ENCODE data around the gene MRPS35.

Gene MRPS35

GRCh38 chr12:27779920-27780611 is 69.4 kb downstream of the MRPS35 start, which contains the start of the genes KLHL42 and MANSC4:
Gene KLHL42 (plus strand): TSS chr12:27780233. CDS start chr12:27780331, 98 bp downstream.
Gene MANSC4 (minus strand): TSS chr12:27780236. CDS start chr12:27771276, 8,960 bp downstream.
- peak; percentile 84 for DNase-seq (ENCODE audit: low read depth)
- TF ChIP-seq, protein P1, sequence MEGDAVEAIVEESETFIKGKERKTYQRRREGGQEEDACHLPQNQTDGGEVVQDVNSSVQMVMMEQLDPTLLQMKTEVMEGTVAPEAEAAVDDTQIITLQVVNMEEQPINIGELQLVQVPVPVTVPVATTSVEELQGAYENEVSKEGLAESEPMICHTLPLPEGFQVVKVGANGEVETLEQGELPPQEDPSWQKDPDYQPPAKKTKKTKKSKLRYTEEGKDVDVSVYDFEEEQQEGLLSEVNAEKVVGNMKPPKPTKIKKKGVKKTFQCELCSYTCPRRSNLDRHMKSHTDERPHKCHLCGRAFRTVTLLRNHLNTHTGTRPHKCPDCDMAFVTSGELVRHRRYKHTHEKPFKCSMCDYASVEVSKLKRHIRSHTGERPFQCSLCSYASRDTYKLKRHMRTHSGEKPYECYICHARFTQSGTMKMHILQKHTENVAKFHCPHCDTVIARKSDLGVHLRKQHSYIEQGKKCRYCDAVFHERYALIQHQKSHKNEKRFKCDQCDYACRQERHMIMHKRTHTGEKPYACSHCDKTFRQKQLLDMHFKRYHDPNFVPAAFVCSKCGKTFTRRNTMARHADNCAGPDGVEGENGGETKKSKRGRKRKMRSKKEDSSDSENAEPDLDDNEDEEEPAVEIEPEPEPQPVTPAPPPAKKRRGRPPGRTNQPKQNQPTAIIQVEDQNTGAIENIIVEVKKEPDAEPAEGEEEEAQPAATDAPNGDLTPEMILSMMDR (IDR thresholded peaks at IDR 0.05; ENCODE audit: insufficient read depth, low read depth, low read length, missing control alignments) = peak; percentile 20
- peak within 1 kb of the TSS; percentile 94 for H3K4me3 ChIP-seq (ENCODE audit: low read depth, low read length)

GRCh38 chr12:27780612-27781408 is 70.2 kb downstream of the MRPS35 start:
- peak; percentile 57 for DNase-seq (ENCODE audit: low read depth)
- H3K4me3 ChIP-seq (ENCODE audit: low read depth, low read length) = peak overlapping the region; percentile 94
- TF ChIP-seq, protein P1 (IDR thresholded peaks at IDR 0.05; ENCODE audit: insufficient read depth, low read depth, low read length, missing control alignments) = no peak

DNA sequence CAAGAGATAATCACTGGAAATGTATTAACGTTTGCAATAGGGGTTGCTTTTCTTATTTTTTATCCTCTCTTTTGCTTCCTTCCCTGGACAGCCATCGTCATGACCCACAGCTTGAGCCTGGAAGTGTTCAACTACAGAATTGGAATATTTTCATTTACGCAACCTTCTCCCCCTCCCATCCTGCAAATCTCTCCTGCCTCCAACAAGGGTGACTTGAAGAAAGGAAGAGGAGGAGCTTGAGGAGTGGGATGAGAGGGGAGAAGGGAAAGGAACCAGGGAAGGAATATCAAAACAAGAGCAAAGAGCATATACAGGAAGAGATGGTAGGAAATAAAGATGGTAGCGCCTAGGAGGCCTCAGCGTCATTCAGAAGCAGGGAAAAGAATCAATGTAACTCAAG is 71.0 kb downstream of the MRPS35 start:
- TF ChIP-seq, protein P1 (IDR thresholded peaks at IDR 0.05; ENCODE audit: insufficient read depth, low read depth, low read length, missing control alignments) = no peak
- DNase-seq (ENCODE audit: low read depth) = no peak
- H3K4me3 ChIP-seq (ENCODE audit: low read depth, low read length) = peak overlapping the region; percentile 94; the same call in 1 of the 2 replicates

- TF ChIP-seq, protein P1 (IDR thresholded peaks at IDR 0.05; ENCODE audit: insufficient read depth, low read depth, low read length, missing control alignments) = no peak
- no peak overlapping the region for H3K4me3 ChIP-seq (ENCODE audit: low read depth, low read length)
- DNase-seq (ENCODE audit: low read depth) = no peak
These were observed 71.8 kb downstream of the MRPS35 start for GRCh38 chr12:27782481-27782880.

- H3K4me3 ChIP-seq (ENCODE audit: low read depth, low read length) = no peak overlapping the region
- peak; percentile 21 for DNase-seq (ENCODE audit: low read depth)
- TF ChIP-seq, protein P1 (IDR thresholded peaks at IDR 0.05; ENCODE audit: insufficient read depth, low read depth, low read length, missing control alignments) = no peak
These were observed 75.4 kb downstream of the MRPS35 start for GRCh38 chr12:27785882-27786570.

- no peak for DNase-seq (ENCODE audit: low read depth)
- no peak overlapping the region for H3K4me3 ChIP-seq (ENCODE audit: low read depth, low read length)
- TF ChIP-seq, protein P1 (IDR thresholded peaks at IDR 0.05; ENCODE audit: insufficient read depth, low read depth, low read length, missing control alignments) = no peak
These were observed 76.9 kb downstream of the MRPS35 start for GRCh38 chr12:27787559-27787958.
